Stimulated activated CD4-positive, alpha-beta T cell treated with anti-CD3 and anti-CD28 coated beads, Interleukin-15, amount 100 ng/mL, for 1 hour (primary cell): Measurements from ENCODE around the gene KITLG.
"Not testable (repeated sequence)": the region's sequence is repeated elsewhere in the genome, so short reads cannot be mapped to it uniquely, and the experiment has no call there.

Source experiments
- DNase-seq, 2 donors: peaks; one replicate each; pipeline ENCODE4 v3.0.0-alpha.2; 2020; ENCODE audit warnings: low read depth in 1 of 2, low spot score in 1 of 2

Gene KITLG

DNA sequence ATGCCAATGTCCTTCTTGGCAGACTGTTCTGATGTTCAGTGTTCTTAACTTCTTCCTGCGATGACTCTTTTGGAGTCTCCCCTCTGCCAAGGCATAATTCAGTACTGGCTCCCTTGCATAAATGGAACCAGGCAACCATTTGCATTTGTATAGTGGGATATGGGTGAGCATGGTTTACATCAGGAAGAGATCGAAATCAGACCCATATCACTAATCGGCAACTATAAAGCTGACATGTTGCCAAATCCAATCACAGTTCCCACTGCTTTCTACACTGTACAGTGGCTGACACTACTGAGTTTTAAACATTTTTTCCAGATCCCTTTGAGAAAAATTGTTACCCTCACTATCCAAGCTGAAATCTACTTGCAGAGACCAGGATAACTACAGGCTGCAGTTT lies 83.8 kb downstream of the KITLG start:
- no peak for DNase-seq

- DNase-seq = no peak
Observed at GRCh38 chr12:88495031-88495430, 85.2 kb downstream of the KITLG start.

- no peak for DNase-seq
Observed at GRCh38 chr12:88494520-88494919, 85.8 kb downstream of the KITLG start.

DNA sequence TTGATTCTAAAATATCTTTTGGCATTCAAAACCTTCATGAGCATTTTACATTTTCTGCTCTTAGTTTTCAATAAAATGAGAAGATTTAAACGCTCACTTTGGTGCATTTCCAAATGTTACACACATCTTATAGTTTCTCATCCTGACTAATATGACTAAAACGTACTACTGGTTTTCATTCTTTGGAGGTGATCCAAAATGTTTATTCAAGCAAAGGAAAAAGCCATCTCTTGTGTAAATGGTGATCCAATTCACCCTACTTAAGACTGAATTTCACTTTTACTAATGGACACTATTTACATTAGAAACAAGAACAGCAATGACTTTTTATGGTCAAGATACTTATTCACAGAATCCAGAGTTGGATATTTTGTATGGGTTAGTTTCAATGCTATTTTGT lies 86.6 kb downstream of the KITLG start:
- DNase-seq = no peak

DNA sequence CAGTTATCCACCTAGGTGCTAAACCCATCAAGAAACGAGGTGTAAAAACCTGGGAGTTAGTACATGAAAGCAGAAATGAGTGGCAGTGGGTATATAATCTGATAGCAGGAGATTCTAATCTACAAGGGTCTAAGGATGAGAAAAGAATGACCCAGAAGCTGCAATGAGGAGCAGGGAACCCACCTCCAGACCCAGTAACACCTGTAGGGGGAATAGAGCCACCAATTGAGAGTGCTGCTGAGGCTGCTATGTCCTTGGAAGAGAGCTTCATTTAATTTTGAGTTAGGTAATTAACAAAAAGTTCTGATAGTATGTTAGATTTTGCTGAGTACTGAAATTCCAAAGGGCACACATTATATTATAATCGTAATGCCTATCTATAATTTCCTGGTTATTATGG lies 89.8 kb downstream of the KITLG start:
- no peak for DNase-seq

- DNase-seq = no peak
Observed at GRCh38 chr12:88472775-88473174, 107.5 kb downstream of the KITLG start.

DNA sequence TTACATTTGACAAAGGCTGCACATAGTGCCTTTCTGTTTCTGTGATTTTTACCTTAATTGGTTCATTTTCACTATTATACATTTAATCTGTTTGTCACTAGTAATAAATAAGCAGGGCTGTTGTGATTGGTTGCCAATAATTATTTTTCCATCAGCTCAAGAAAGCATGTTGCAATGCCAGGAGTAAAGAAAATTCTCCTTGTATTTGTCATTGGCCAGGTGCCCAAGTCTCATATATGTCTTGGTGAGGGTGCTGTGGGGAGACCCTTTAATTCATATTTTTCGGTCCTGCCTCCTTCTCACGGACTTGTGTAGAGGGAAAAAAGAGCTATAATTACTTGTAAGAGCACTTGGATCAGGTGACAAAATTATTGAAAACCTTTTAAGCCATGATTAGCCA lies 108.0 kb downstream of the KITLG start:
- no peak for DNase-seq

DNA sequence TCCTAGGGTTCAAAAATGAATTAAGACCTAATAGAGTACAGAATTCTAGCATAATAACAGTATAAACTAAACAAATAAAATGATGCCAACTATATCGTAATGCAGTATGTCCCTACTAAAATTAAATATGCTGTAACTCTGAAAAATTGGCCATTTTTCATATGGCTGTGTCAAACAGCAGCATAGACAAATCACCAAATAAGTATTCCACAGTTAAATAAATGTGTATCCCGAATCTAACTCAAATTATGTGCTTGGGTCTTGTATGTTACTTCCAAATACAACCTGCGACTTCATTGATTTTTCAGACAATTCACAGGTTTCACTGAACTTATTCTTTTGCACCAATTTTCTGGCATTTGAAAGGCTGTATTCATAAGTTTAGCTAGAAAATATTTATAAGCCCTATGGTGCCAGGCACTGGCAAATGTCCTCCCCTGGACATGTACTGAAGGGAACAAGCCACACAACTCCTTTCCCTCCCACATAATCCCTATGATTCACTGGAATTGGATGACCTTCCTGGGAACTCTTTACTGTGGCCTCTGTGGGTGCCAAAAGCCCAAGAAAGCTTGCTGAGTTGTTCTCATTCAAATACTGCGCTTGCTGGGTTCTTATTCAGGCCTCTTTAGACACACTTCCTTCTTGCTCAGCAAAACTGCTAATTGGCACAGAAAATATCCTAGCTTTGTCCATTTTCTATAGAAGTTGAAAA lies 108.8 kb downstream of the KITLG start:
- DNase-seq = no peak

GRCh38 chr12:88469154-88469553 lies 111.1 kb downstream of the KITLG start:
- DNase-seq = no peak

DNA sequence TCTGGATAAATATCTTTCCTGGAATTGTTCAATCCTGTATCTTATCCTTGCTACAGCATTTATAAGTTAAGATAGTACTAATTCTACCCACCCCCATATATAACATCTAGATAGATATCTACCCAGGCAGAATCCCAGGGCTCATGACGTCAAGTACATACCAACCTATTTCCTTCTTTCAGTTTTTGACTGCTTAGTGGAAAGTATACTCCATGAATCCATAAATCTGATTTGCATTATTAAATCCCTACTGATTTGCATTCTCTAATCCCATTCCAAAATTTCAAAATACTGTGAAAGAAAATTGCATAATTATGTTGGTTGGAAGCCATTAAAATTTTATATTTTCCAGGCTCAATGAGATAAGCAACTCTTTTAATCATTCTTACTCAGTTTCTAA lies 111.7 kb downstream of the KITLG start:
- DNase-seq = no peak

GRCh38 chr12:88466708-88467107 lies 113.6 kb downstream of the KITLG start:
- DNase-seq = not testable (repeated sequence)

DNA sequence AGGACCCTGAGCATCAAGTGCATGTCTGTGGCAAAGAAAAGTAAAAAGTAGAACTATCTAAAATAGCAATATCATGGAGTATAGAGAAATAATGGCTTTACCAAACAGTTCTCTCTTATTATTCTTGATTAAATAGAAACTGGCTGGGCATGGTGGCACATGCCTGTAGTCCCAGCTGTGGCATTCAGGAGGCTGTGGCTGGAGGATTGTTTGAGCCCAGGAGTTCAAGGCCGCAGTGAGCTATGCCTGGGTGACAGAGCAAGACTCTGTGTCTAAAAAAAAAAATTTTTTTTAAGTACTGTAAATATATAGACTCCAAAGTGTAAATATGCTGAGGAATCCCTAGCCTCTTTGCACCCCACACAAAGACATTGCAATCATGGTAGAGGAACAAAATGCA lies 121.9 kb downstream of the KITLG start:
- no peak for DNase-seq

DNA sequence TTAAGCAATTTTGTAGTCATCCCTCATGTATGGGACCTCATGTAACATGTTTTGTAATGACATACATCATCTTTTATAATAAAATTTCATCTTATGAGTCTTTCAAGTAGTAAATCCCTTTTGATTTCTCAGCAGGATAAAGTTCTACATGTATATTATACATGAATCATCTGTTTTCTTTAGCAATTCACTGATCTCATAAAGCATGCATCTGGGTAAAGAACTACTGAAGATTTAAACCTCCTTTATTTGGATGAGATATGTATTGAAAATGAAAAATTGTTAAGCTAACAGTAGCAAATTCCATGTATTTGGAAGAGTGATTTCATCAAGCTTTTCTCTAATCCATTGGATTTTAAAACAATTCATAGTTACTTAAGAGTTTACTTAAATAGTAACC lies 126.9 kb downstream of the KITLG start:
- no peak for DNase-seq

DNA sequence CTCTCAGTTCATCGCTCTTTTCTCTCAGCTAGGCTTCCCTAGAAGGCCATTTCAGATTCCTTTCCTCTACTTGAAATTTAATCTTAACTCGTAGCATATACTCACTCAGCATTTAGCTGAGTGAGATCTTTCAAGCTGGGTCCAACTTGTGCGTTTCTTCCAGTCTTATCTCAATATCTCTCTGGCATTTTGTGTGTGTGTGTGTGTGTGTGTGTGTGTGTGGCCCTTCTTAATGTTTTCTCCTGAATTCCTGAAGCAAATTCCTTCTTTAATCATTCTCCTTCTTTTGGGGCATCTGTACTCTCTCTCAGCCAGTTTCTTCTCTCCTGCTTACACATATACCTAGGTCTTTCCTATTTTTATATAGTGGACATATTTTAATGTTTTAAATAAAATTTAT lies 129.1 kb downstream of the KITLG start:
- no peak for DNase-seq

GRCh38 chr12:88450136-88450535 lies 130.1 kb downstream of the KITLG start:
- no peak for DNase-seq

- DNase-seq = no peak
Observed at GRCh38 chr12:88448337-88448915, 131.8 kb downstream of the KITLG start.

GRCh38 chr12:88445705-88446394 lies 134.4 kb downstream of the KITLG start:
- DNase-seq = no peak

GRCh38 chr12:88444481-88444880 lies 135.8 kb downstream of the KITLG start:
- no peak for DNase-seq
